GM21526 (cell line): ENCODE results near the gene NTM.
"Not testable (repeated sequence)": the region's sequence is repeated elsewhere in the genome, so short reads cannot be mapped to it uniquely, and the experiment has no call there.

Experiments
- ATAC-seq: cut with Tn5 transposase; IDR thresholded peaks from one replicate; pipeline ENCODE4 v1.9.1; 2021; ENCODE audit warnings: moderate library complexity; ENCODE audit not compliant: unreplicated experiment, low FRiP score

Gene NTM

DNA sequence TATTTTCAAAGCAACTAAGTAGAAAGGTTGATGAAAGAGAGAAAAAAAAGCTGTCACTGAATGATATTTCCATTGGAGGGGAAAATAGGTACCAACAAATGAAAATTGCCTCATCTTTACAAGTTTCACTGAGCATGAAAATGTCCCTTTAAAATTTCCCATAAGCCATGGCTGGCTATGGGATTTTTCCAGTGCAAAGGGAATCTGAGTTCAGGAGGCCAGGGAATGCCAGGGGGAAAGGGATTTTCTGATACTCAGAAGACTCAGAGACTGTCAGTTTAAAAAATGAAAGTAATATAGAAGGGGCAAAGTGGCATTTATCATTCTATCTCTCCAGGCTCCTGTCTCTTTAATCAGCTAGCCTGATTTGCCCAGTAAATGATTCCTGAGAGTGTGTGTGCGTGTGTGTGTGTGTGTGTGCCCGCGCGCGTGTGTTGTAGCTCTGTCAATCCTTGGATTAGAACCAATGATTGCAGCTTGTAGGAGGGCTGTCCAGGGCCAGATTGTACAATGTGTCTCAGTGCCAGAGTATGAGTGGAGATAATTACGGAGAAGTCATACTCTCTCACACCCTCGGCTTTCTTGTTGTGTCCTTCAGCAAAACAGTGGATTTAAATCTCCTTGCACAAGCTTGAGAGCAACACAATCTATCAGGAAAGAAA, at the start of gene NTM:
NTM (plus strand) TSS at position 526 of the 662 bp plus-strand sequence.
- ATAC-seq, result no peak

- ATAC-seq, result no peak
Observed at GRCh38 chr11:131324921-131325570, 45.4 kb upstream of the NTM start.

DNA sequence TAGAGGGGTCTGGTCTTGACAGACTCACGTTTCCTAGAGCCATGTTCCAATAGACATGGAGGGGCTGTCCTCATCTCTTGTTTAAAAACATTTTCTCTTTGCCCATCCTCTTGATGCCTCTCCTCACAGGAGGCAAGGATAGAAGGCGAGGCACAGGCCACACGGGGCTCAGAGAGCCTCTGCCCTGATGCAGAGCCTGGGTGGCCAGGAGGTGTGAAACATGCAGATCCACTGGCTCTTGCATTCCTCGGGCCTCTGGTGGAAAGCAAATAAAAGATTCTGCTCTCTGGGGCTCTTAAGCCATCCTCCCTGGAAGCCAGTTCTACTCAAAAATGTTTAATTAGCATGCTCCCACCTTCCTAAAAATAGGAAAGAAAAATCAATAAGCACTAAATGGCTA, 43.6 kb upstream of the NTM start:
- no peak for ATAC-seq

GRCh38 chr11:131327421-131327820, 43.0 kb upstream of the NTM start:
- no peak for ATAC-seq

DNA sequence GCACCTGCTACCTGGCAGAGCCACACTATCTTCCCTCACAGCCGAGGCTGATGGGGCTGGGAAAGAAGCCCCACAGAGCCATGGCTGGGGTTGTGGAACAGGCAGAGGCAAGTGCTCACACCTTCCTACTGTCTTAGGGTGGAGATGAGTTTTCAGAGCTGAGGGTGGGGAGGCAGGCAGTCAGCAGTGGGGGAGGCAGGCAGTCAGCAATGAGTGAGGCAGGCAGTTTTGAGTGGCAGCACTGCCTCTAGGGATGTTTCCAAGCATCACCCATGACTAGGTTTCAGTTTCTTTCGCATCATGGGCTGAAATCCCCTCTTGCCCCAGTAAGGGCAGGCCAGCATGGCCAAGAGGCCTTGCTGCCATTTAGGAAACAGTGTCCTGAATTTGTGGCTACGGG, 41.6 kb upstream of the NTM start:
- no peak for ATAC-seq

- ATAC-seq, result no peak
Observed at GRCh38 chr11:131331010-131331409, 39.4 kb upstream of the NTM start.

DNA sequence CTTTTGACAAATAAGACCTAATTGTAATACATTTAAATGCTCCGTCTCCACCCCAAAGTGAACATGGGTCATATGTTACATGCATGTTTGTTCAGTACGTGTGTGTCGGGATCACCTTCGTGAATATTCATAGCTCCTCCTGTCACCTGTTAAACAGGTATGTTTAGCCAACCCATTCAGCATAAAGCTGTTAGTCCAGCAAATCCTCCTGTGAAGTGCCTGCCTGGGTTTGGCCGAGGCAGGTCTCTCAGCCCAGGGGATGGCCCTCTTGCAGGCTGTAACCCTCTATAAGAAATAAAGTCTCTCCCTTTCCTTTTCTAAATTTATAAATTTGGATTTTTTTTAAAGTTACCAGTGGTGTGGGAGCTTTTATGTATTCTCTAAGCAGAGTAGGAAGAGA, 38.9 kb upstream of the NTM start:
- no peak for ATAC-seq

DNA sequence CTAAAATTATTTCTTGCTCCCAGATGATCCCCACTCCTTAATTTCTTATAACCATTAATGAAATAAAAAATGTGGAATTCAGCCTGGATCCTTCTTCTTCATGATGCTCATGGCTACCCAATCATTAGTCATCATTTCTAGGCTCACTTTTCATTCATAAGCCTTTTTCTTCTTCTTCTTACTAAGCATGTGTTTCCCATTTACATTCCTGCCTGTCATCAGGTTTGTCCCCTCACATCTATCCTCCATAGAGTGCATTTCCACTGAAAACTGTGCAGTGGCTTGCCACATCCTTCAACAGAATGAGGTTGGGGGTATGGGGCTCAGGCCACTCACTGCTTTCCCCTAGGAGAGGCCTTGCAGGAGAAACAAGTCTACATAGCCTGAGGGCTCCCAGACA, 35.8 kb upstream of the NTM start:
- no peak for ATAC-seq

DNA sequence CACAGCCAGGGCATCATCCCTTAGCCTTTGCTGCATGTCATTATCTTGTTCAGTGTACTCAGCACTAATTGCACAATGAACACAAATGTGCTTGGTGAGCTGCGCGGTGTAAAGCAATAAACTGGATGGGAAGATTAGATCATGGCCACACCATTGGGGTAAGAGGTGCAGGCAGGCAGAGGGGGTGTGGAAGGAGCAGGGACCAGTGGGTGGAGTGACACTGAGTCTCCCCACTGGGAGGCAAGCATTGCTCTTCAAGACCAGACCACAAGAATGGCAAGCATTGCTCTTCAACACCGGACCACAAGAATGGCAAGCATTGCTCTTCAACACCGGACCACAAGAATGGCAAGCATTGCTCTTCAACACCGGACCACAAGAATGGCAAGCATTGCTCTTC, 28.5 kb upstream of the NTM start:
- not testable (repeated sequence) for ATAC-seq

DNA sequence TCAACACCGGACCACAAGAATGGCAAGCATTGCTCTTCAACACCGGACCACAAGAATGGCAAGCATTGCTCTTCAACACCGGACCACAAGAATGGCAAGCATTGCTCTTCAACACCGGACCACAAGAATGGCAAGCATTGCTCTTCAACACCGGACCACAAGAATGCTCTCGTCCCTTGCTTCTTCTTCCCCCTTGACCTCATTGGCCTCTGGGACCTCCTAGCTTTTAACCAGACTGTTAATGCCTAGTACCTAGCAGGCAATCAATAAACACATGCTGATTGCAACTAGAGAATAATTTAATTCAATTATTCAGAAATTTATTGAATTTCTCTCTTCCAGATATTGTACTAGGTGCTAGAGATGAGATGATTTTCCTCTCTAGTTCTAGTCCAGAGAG, 28.0 kb upstream of the NTM start:
- not testable (repeated sequence) for ATAC-seq

DNA sequence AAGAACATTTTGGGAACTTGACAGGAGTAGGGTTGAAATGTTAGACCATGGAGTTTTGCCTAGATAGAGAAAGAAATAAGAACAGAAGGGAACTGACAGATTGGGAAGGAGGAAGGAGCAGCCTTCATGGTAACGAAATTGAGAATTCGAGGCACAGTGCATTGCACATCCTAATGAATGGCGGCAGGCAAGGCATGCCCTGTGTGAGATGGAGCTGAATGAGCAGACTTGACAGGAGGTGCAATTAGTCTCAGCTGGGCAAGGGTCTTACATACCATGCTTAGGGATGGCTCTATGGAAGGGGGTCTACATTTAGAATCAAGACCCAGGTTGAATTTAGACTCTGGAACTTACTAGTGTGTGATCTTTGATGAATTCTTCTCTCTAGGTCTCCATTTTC, 25.0 kb upstream of the NTM start:
- no peak for ATAC-seq

DNA sequence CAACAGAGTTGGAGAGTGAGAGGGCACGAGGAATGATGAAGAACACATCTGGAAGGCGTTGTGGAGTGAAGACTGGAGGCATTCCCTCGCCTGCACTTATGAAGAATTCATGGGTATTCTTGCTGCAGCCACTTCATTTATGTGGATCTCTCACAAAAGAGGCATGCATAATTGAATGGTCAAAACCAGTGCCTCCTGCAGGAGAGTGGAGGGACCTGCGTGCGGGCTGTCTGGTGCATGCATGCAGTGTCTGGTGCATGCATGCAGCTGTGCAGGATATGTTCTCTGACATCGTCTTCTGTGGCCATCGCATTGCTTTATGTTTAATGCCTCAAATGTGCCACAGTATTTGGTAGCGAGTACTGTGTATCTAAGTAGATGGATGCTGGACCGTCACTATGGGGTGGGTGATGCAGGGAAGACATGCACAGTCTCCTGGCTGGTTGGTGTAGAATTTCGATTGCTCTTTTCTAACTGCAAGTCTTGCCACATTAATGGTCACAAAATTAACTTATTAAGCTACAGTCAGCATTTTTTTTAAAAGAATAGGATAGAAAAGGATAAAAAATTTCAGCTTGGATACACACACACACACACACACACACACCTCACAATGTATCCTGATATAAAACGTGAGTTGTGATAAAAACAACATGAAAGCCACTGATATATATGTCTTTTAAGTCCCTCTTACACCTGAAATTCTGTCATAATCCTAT, 20.9 kb upstream of the NTM start:
- no peak for ATAC-seq

DNA sequence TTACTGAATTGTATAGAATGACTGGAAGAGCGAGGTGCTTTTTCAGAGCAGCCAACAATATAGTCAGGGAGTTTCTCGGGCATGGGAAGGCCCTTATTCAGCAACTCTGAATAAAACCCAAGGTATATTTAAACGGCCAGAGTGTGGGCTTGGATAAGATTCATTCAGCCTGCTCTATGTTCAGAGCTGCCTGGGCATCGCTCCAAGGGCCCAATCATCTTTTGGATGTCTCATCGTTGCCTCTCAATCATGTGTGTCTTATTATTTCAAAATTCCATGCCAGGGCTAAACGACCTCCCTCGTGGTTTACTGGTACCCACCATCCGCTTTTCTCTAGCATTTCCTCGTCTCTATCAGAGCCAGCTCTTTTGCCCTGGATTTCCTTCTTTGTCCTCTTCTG, 19.5 kb upstream of the NTM start:
- ATAC-seq, result no peak

- ATAC-seq, result no peak
Observed at GRCh38 chr11:131351848-131352247, 18.6 kb upstream of the NTM start.

GRCh38 chr11:131353766-131354165, 16.6 kb upstream of the NTM start:
- no peak for ATAC-seq

DNA sequence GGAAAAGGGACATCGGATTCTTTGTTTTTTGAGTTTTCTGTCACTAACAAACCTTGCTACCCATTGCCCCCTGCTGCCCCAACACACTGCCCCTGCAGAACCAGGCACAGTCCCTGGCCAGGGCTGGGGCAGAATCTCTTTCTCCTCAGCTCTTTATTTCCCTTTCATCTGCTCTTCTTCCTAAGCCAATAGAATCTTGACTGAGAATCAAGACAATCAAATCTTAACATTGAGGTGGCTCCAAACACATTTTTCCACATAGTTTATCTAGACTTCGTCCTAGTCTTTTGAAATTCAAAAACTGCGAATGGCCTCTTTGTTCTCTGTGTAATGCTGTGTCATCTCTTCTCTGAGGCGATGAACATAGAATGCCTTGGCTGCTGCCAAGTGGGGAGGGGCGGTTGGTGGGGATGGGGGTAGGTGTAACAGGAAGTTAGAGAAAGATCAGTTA, 16.1 kb upstream of the NTM start:
- ATAC-seq, result no peak

GRCh38 chr11:131356206-131356605, 14.2 kb upstream of the NTM start:
- no peak for ATAC-seq

DNA sequence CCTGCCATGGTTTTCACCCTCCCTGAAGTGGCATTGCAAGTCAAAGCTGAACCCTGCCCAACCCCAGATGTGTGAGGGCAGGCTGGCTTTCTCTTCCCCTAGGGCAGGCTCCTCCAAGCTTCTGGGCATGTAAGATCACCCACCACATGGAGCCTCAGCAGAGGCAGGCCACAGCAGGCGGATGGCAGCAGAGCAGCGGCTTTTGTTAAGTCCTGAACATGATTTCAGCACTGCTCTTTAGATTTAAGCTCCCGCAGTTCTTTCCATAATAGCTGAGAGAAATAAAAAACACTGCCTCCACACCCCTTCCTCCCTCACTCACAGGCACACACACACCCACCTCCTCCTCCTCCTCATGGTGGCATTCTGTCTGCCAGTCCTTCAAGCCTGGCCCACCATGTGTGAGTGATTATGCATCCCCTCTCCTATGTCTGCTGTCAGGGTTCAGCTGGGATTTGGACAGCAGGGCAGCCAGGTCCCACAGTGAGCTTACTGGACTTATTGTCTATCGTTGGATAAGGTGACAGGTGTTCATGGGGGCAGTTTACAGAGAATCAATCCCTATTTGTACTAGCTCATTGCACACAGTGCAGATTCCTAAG, 5.0 kb upstream of the NTM start:
- no peak for ATAC-seq

DNA sequence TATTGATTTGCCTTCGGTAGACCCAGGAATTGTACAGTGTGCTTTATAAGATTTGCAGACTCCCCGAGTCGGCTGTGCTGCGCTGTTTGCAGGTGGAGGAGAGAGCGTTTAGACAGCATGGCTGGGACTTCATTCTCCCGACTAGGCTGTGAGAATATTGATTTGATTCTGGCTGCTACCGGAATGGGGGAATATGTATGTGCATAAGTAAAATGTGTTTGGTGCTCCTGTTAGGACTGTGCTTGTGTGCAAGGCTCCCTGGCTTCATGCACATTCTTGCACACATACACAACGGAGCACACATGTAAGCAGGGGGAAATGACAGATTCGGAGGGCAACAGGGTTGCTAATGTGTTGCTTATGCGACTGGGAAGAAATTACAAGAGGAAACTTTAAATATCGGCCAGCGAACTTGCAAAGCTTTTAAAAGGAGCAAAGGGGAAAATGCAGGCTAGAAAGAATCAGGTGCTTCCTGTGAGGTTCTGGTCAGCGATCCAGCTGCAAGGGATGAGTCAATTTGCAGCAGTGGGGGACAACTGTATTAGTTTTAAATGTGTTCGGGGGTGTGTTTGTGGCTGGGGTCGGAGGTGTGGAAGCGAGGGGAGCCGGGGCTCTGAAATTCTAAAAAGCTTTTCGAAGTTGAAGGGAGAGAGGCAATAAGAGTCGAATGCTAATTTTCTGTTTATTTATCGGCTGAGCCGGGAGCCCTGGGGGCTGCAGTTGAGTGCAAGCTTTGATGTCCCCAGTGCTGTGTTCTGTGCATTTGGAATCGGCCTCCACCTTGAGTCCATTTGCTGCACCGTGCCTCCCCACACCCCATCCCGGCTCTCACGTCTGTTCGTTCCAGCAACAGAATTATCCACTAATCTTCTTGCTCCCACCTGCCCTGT, 731 bp downstream of the NTM start:
- ATAC-seq, result no peak

- ATAC-seq, result no peak
Observed at GRCh38 chr11:131371791-131372104, 1.3 kb downstream of the NTM start.
